ENCODE data around the gene LDLRAD4.

DNA sequence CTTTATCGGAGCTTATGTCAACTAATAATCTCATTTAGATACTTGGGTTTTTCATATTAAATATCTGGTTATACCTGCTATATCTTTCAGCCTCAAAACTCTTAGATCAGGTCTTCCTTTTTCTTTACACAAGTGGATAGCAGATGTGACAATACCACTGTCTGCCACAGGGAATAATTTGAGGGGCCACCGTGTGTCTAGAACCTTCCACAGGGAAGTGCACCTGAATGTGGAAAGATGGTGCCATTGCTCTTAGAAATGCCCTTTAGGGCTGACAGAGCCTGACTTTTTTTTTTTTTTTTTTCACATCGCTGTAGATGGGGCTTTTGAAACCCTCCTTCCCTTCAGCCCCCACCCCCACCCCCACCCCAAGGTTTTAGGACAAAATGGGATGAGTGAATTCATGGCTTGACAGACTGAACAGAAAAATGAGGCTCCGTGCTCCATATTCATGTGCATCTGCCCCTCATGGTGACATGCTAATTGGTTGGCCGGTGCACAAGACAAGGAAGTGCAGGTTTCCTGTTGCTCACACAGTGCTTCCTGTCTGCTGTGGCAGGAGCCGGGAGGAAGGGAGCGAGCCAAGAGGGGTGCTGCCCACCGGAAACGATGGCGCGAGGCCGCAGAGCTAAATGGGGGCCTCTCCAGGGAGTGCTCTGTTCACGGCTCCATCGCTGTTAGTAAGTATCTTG, 246.0 kb downstream of the LDLRAD4 start:
- TF ChIP-seq, protein P1, sequence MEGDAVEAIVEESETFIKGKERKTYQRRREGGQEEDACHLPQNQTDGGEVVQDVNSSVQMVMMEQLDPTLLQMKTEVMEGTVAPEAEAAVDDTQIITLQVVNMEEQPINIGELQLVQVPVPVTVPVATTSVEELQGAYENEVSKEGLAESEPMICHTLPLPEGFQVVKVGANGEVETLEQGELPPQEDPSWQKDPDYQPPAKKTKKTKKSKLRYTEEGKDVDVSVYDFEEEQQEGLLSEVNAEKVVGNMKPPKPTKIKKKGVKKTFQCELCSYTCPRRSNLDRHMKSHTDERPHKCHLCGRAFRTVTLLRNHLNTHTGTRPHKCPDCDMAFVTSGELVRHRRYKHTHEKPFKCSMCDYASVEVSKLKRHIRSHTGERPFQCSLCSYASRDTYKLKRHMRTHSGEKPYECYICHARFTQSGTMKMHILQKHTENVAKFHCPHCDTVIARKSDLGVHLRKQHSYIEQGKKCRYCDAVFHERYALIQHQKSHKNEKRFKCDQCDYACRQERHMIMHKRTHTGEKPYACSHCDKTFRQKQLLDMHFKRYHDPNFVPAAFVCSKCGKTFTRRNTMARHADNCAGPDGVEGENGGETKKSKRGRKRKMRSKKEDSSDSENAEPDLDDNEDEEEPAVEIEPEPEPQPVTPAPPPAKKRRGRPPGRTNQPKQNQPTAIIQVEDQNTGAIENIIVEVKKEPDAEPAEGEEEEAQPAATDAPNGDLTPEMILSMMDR (IDR thresholded peaks at IDR 0.05; ENCODE audit: insufficient read depth, low read length, poor library complexity, severe bottlenecking) = no peak
- no peak for TF ChIP-seq EZH2phosphoT487 (conservative IDR thresholded peaks at IDR 0.05; ENCODE audit: low read length)

Measured in SU-DHL-6 (cell line).